CD14-positive monocyte (primary cell): ENCODE measurements around the gene IKZF2. TPM values are rescaled to one million over a fixed set of nuclear protein-coding genes. Genes with fewer than 3 reads are reported as not detected.

Experiments
- DNase-seq, 3 donors: peaks; one replicate each; pipeline ENCODE4 v3.0.0-alpha.2; 2011 to 2022
- H2AFZ ChIP-seq: 2 replicates; pipeline ENCODE4 v1.6.0; 2012; ENCODE audit warnings: mild to moderate bottlenecking, low read depth, low read length, inconsistent platforms; ENCODE audit not compliant: insufficient read depth, poor library complexity, severe bottlenecking
- H3K27ac ChIP-seq, 2 donors: 1 replicate in 1 of 2; 2 replicates in 1 of 2; pipeline ENCODE4 v1.5.1; 2012 to 2013; ENCODE audit warnings: low read length in 2 of 2, control low read depth in 1 of 2, inconsistent platforms in 1 of 2, low read depth in 1 of 2, mild to moderate bottlenecking in 1 of 2
- H3K27me3 ChIP-seq, 2 donors: one replicate each; pipeline versions ENCODE4 v1.6.0 to v1.6.1; 2011 to 2013; ENCODE audit warnings: low read length in 2 of 2; ENCODE audit not compliant: control insufficient read depth in 2 of 2, insufficient read depth in 2 of 2
- H3K36me3 ChIP-seq, 2 donors: replicated peaks in 1 of 2; 1 replicate in 1 of 2; 2 replicates in 1 of 2; pipeline versions ENCODE4 v1.5.1 to v1.6.1; 2012 to 2013; ENCODE audit warnings: low read length in 2 of 2, control low read depth in 1 of 2, inconsistent platforms in 1 of 2, mild to moderate bottlenecking in 1 of 2; ENCODE audit not compliant: insufficient read depth in 2 of 2, control insufficient read depth in 1 of 2
- H3K4me1 ChIP-seq, 2 donors: 1 replicate in 1 of 2; 2 replicates in 1 of 2; pipeline versions ENCODE4 v1.5.1 to v1.6.1; 2012 to 2013; ENCODE audit warnings: low read length in 2 of 2, control low read depth in 1 of 2, inconsistent platforms in 1 of 2, mild to moderate bottlenecking in 1 of 2, moderate library complexity in 1 of 2; ENCODE audit not compliant: insufficient read depth in 2 of 2, control insufficient read depth in 1 of 2
- H3K4me2 ChIP-seq: replicated peaks from 2 replicates; pipeline ENCODE3; 2012; ENCODE audit warnings: low read length, moderate library complexity, mild to moderate bottlenecking; ENCODE audit not compliant: poor library complexity, severe bottlenecking; ENCODE audit errors: extremely low read depth
- H3K4me3 ChIP-seq, 3 experiments: fragments of 200-600 bp in 1 of 3; sonication (generic) in 1 of 3; replicated peaks in 1 of 3; 1 replicate in 2 of 3; 2 replicates in 1 of 3; pipeline ENCODE4 v1.5.1; 2011 to 2013; ENCODE audit warnings: low read length in 3 of 3, mild to moderate bottlenecking in 3 of 3, control low read depth in 2 of 3, low read depth in 2 of 3, inconsistent platforms in 1 of 3, moderate library complexity in 1 of 3
- H3K79me2 ChIP-seq: 2 replicates; pipeline ENCODE4 v1.6.0; 2012; ENCODE audit warnings: mild to moderate bottlenecking, control low read depth, inconsistent platforms, low read length, moderate library complexity; ENCODE audit not compliant: insufficient read depth
- H3K9ac ChIP-seq: 2 replicates; pipeline ENCODE4 v1.6.0; 2017; ENCODE audit warnings: low read length, mild to moderate bottlenecking; ENCODE audit not compliant: insufficient read depth, poor library complexity, severe bottlenecking
- H3K9me3 ChIP-seq, 2 donors: replicated peaks in 1 of 2; 1 replicate in 1 of 2; 2 replicates in 1 of 2; pipeline versions ENCODE4 v1.5.1 to v1.6.1; 2012 to 2013; ENCODE audit warnings: low read length in 2 of 2, control low read depth in 1 of 2; ENCODE audit not compliant: control insufficient read depth in 1 of 2, insufficient read depth in 1 of 2
- H4K20me1 ChIP-seq: 2 replicates; pipeline ENCODE4 v1.6.0; 2012; ENCODE audit warnings: mild to moderate bottlenecking, low read length, control low read depth, moderate library complexity; ENCODE audit not compliant: insufficient read depth
- H3K27ac Mint-ChIP-seq, 7 donors: one replicate each; pipeline ENCODE4 v1.8.0; 2020; ENCODE audit warnings: mild to moderate bottlenecking in 7 of 7, mixed read lengths in 7 of 7, moderate library complexity in 6 of 7, inconsistent platforms in 2 of 7
- H3K27me3 Mint-ChIP-seq, 3 donors: one replicate each; pipeline ENCODE4 v1.8.0; 2021 to 2022; ENCODE audit warnings: low read depth in 3 of 3, mild to moderate bottlenecking in 3 of 3, mixed read lengths in 3 of 3, moderate library complexity in 3 of 3, inconsistent platforms in 1 of 3
- H3K36me3 Mint-ChIP-seq, 2 donors: one replicate each; pipeline ENCODE4 v1.8.0; 2020; ENCODE audit warnings: mixed read lengths in 2 of 2, inconsistent platforms in 1 of 2, mild to moderate bottlenecking in 1 of 2
- H3K4me1 Mint-ChIP-seq: one replicate; pipeline ENCODE4 v1.8.0; 2020; ENCODE audit warnings: mild to moderate bottlenecking, mixed read lengths
- H3K4me3 Mint-ChIP-seq, 2 donors: one replicate each; pipeline ENCODE4 v1.8.0; 2020; ENCODE audit warnings: mild to moderate bottlenecking in 2 of 2, mixed read lengths in 2 of 2, moderate library complexity in 1 of 2
- H3K9me3 Mint-ChIP-seq, 7 donors: one replicate each; pipeline ENCODE4 v1.8.0; 2020 to 2022; ENCODE audit warnings: mixed read lengths in 7 of 7, mild to moderate bottlenecking in 6 of 7, moderate library complexity in 6 of 7, inconsistent platforms in 2 of 7
- CTCF ChIP-seq: fragments of 200-600 bp; IDR thresholded peaks from one replicate; pipeline ENCODE4 v1.8.0; 2022; ENCODE audit warnings: antibody characterized with exemption, mild to moderate bottlenecking
- WGBS: methylation state at CpG from one replicate; pipeline ENCODE4 v1.1.5; 2013; ENCODE audit warnings: missing lambda C conversion rate; ENCODE audit not compliant: insufficient coverage; 5-methylcytosine and 5-hydroxymethylcytosine counted together
- intact Hi-C, 2 donors: fragments of 100-400 bp; cut with micrococcal nuclease; formaldehyde crosslinking; loops; one replicate each; pipeline versions ENCODE4 v1.15.0 to v1.15.1; 2023
- polyA plus RNA-seq, 3 donors: library from polyadenylated mRNA; depleted of rRNA in 1 of 3; unstranded in 2 of 3; stranded (reverse) in 1 of 3; fragments of 300-500 nt in 2 of 3; fragments of >200 nt in 1 of 3; fragmentation: Illumina TruSeq in 2 of 3; gene quantifications; 1 replicate in 2 of 3; 2 replicates in 1 of 3; pipeline ENCODE4 v1.2.3, GENCODE V29; 2012 to 2021

Gene IKZF2
- polyA plus RNA-seq, 3 donors, result 0.10 to 0.12 (median 0.11) TPM

DNA sequence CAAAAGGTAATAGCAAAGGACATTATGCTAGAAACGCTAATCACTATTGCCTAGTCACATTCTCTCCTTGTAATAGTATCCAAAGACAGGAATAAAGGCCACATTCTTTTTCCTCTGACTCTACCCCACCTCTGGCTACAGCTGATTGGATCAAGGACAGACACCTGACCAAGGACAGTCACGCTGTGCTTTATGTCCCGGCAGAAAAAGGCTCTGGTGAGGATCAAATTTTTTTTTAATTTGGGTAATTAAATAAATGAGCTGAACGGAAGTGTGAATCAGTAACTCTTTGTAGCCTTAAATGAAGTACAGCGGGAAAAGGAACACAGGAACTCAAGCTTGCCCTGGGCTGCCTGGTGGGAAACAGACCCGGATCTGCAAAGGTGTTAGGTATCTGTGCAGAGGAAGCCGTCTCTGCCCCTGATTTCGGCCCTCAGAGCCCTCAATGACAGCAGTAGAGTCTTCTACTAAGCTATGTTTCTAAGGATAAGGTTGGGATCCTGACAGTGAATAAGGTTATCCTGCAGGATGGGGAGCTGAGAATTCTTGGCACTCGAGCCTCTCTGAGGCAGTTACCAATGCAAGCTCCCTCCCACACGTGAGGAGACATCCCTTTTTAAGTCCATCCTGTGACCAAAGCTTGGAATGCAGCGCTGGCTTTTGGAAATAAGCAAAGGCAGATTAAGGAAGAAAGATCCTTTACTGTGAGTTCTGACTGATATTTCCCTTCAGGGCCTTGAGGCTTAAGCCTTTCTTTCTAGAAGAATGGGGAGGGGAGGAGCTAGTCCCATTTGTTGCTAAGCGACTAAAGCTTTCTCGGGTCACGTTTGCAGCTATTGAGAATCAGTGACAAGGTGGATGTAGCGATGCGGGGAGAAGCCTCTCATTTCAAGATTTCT, 37.8 kb upstream of the IKZF2 start:
- H3K4me2 ChIP-seq, result no peak overlapping the region
- H4K20me1 ChIP-seq, result no peaks in the 10 kb centered on the region
- no peak overlapping the region for H3K9ac ChIP-seq
- no peaks in the 10 kb centered on the region for H3K79me2 ChIP-seq
- no peaks in the 10 kb centered on the region for H3K27me3 ChIP-seq
- WGBS, result 74% methylated on average over 12 of the region's 16 CpGs
- peaks cover 0 to 5% of the 10 kb centered on the region in 2 donors for H3K9me3 ChIP-seq
- no peak overlapping the region for H3K27ac ChIP-seq
- no peak overlapping the region for H3K27ac Mint-ChIP-seq
- intact Hi-C loops, result no loop called here
- H2AFZ ChIP-seq, result no peak overlapping the region
- no peaks in the 10 kb centered on the region for H3K36me3 ChIP-seq
- peaks cover 0 to 6% (median 1%) of the 10 kb centered on the region in 7 donors for H3K9me3 Mint-ChIP-seq
- no peak for TF ChIP-seq CTCF
- H3K4me1 ChIP-seq, result no peaks in the 10 kb centered on the region
- no peak overlapping the region for H3K4me3 ChIP-seq
- H3K4me3 Mint-ChIP-seq, result no peak overlapping the region
- DNase-seq, result no peak
- no peaks in the 10 kb centered on the region for H3K4me1 Mint-ChIP-seq
- no peaks in the 10 kb centered on the region for H3K36me3 Mint-ChIP-seq
- peaks cover 0 to 3% (median 0%) of the 10 kb centered on the region in 3 donors for H3K27me3 Mint-ChIP-seq

GRCh38 chr2:213188533-213188867, 37.1 kb upstream of the IKZF2 start:
- H3K27ac ChIP-seq, result no peak overlapping the region

More at GRCh38 chr2:213188533-213188867, 37.1 kb upstream of the IKZF2 start:
- Mint-ChIP-seq H3K27me3 (peaks cover 0 to 3% (median 0%) of the 10 kb centered on the region in 3 donors), H3K27ac (no peak overlapping the region), H3K36me3 (no peaks in the 10 kb centered on the region), H3K4me3 (no peak overlapping the region), H3K4me1 (no peaks in the 10 kb centered on the region), H3K9me3 (peaks cover 0 to 6% (median 1%) of the 10 kb centered on the region in 7 donors)
- H3K9me3 ChIP-seq, result peaks cover 0 to 5% of the 10 kb centered on the region in 2 donors
- intact Hi-C loops, result no loop called here
- 89% methylated on average over 1 of the region's 2 CpGs for WGBS
- no peaks in the 10 kb centered on the region for H3K27me3 ChIP-seq
- DNase-seq, result no peak
- H3K79me2 ChIP-seq, result no peaks in the 10 kb centered on the region
- no peak overlapping the region for H2AFZ ChIP-seq
- H3K4me3 ChIP-seq, result no peak overlapping the region
- no peak overlapping the region for H3K4me2 ChIP-seq
- TF ChIP-seq CTCF, result no peak
- no peak overlapping the region for H3K9ac ChIP-seq
- no peaks in the 10 kb centered on the region for H4K20me1 ChIP-seq
- H3K4me1 ChIP-seq, result no peaks in the 10 kb centered on the region
- H3K36me3 ChIP-seq, result no peaks in the 10 kb centered on the region
